GM10266 (cell line): Measurements from ENCODE around the gene DIAPH3.

ENCODE experiments used
- DNase-seq: peaks from one replicate; pipeline ENCODE4 v3.0.0; 2012; ENCODE audit errors: extremely low spot score
- TF ChIP-seq, protein P1 (sequence below): IDR thresholded peaks from 2 replicates; pipeline ENCODE4 v1.5.1; 2012; ENCODE audit warnings: mild to moderate bottlenecking, low read depth; ENCODE audit not compliant: control insufficient read depth, insufficient read depth; ENCODE audit errors: missing control alignments

DIAPH3 gene

DNA sequence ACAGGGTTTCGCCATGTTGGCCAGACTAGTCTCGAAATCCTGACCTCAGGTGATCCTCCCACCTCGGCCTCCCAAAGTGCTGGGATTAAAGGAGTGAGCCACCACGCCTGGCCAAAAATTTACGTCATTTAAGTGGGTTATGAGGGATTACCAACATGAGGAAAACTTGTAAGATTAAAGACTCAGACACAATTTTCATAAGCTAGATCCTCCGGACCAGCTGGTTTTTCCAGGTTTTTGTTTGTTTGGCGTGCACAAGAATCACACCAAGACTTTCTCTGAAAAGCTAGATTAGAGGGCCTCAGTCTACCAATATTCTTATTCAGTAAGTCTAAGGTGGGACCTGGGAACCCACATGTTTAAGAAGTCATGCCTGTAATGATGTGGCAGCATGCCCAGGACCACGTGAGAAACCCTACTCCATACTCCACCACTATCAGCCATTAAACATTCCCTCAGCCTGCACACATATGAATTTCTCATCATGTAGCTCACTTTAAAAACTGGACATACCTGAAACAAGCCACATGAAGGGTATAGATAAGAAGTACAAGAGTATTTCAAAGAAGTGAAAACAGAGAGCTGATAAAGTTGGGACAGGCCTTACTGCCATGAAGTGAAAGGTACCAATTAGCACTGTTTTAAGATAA, 25.7 kb downstream of the DIAPH3 start:
- no peak for DNase-seq
- TF ChIP-seq, protein P1, sequence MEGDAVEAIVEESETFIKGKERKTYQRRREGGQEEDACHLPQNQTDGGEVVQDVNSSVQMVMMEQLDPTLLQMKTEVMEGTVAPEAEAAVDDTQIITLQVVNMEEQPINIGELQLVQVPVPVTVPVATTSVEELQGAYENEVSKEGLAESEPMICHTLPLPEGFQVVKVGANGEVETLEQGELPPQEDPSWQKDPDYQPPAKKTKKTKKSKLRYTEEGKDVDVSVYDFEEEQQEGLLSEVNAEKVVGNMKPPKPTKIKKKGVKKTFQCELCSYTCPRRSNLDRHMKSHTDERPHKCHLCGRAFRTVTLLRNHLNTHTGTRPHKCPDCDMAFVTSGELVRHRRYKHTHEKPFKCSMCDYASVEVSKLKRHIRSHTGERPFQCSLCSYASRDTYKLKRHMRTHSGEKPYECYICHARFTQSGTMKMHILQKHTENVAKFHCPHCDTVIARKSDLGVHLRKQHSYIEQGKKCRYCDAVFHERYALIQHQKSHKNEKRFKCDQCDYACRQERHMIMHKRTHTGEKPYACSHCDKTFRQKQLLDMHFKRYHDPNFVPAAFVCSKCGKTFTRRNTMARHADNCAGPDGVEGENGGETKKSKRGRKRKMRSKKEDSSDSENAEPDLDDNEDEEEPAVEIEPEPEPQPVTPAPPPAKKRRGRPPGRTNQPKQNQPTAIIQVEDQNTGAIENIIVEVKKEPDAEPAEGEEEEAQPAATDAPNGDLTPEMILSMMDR, result no peak

DNA sequence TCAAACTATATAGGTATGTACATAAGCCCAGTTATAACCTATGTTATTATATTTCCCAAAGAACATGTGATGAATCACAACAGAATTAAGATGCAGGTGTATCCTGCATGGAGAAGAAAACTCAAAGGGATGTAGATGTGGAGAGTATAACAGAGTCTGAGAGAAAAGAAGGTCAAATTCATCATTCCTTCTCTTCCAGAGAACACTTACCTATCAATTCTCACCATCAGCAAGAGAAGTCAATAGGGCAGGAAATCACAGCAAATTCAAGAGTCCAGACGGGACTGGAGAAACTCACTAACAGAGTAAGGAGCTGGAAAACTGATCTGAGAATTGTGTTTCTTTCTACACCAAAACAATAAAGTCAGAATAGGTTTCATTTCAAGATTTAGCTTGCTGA, 28.4 kb downstream of the DIAPH3 start:
- DNase-seq, result no peak
- TF ChIP-seq, protein P1, result no peak

DNA sequence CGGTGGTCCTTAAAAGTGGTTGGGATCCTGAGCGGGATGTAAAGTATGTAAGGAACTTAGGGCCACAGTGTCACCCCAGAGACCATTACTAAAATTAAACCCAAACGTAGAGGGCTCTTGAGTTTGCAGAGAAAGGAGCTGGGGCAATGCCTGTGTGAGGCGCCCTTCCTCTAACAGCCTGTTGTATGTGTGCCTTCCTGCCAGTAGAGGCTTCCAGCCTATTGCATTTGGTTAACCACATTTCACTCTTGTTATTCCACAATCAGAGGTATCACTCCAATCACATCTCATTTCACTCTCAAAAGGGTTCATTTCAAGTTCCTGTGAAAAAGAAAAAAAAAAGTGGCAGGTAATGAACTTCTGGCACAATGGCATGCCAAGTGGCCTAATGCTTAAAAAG, 29.4 kb downstream of the DIAPH3 start:
- TF ChIP-seq, protein P1, result peak; percentile 15
- no peak for DNase-seq

DNA sequence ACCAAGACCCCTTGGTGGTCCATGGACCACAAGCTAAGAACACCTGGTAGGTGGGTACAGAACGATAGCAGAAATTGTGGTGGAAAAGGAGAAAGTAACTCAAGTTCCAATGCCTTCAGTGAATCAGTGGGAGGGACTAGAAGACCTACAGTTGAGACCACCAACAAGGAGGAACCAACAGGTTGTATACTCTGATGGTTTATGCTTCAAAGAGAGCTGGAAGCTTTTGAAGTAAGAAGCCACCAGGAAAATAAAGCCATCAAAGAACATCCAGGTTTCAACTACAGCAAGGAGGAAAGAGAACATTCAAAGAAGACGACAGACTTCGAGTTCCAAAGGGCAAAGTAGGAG, 42.4 kb downstream of the DIAPH3 start:
- no peak for DNase-seq
- TF ChIP-seq, protein P1, result no peak

DNA sequence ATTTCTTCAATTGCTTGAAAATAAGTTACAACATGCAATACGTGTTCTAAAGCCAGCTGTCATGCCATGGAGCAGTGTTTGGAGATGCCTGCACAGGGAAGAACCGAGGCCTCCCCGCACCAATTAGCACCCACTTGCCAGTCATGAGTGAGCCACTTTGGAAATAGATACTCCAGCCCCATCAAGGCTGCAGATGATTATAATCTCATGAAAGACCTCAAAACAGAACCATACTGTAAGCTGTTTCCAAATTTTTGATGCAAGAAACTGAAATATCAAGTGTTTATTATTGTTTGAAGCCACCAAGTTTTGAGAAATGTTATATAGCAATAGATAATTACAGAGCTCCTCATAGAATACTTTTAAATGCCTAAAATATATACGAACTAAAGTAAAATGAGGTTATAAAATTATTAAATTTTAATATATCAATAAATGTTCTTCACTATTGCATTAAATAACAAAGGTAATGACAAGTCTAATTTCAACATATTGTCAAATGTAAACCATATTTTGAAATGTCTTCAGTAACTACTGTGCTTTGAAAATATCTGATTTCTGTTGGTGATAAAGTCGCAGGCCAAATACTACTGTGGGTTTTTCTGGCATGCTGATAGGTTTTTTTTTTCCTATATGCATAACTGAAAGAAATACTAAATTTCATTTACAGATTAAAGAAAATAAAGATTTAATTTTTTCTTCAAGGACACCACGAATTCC, 43.0 kb downstream of the DIAPH3 start:
- DNase-seq, result no peak
- TF ChIP-seq, protein P1, result no peak

DNA sequence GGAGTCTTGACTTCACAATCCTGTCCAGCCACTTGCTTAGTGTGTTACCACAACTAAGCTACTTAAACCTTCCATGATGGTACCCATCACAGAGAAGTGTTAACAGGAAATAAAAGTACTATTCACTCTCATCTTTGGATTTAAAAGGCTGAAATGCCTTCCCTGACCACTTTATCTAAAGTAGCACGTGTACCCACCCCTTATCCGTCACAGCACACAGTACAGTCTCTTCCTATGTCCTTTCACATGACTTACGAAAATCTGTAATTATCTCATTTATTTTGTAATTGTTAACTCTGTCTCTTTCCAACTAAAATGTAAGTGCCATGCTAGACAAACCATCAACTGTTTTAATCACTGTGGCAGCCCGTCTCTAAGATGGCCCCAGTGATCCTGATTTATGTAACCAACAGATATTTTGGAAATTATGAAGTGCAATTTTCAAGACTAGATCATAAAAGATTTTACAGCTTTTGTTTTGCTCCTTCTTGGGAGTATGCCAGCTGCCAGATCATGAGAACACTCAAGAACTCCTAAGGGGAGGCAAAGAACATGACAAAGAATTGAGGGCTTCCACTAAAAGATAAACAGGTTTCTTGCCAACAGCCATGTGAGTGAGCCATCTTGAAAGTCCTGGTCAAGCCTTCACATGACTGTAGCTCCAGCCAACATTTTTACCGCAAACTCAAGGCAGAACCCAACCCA, 44.9 kb downstream of the DIAPH3 start:
- TF ChIP-seq, protein P1, result no peak
- no peak for DNase-seq
